ENCODE data around the gene MAP1A.

The MAP1A gene

GRCh38 chr15:43511012-43511885 is 6.2 kb upstream of the MAP1A start:
- DNase-seq (ENCODE audit: low spot score): no peak

GRCh38 chr15:43513550-43513949 is 3.9 kb upstream of the MAP1A start:
- DNase-seq (ENCODE audit: low spot score): no peak

GRCh38 chr15:43514241-43515057 is 3.0 kb upstream of the MAP1A start:
- DNase-seq (ENCODE audit: low spot score): no peak

GRCh38 chr15:43515741-43516140 is 1.7 kb upstream of the MAP1A start:
- DNase-seq (ENCODE audit: low spot score): no peak

GRCh38 chr15:43516185-43516584 is 1.2 kb upstream of the MAP1A start:
- no peak for DNase-seq (ENCODE audit: low spot score)

DNA sequence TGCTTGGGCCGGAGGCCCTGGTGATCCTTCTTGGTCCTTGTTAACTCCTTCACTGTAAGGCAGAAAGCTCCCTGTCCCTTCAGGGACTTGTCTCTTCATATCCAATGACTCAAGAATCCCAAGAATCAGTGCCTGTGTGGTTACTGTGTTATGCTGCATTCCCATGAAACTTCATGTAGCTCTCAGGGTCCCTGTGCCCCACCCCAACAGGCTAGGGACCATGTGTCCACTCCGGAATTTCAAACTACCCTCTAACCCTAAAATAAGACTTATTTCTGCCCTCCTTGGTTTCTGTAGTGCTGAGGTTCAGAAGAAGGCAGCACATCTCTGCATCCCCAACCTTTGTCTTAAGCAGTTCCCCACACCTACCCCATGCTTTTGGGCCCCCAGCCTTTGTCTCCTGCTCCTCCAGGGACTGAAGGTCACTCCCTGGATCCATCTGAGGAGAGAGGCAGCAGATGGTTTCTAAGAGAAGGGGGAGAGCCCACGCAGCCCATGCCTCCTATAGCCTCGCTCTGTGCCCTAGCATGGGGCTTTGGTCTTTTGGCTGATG is 531 bp upstream of the MAP1A start:
- DNase-seq (ENCODE audit: low spot score): no peak

- no peak for DNase-seq (ENCODE audit: low spot score)
Measured at GRCh38 chr15:43518197-43518761, 871 bp downstream of the MAP1A start.

DNA sequence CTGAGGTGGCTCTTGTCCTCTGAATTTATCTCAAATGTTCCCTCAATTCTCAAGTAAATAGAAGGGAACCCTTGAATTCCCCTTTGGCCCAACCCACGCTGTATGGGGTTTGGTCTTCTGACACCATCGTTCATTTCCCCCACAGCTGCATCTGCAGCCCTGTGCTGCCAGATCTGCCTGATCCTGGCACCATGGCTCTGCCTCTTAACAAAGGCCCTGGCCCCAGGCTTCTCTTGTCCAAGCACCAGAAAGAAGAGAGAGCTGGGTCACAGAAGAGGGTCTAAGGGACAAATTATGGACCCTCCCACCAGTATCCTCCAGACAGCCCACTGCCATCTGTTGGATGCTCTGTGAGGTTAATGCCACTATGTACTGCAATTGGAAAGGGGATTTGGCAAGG is 1.8 kb downstream of the MAP1A start:
- DNase-seq (ENCODE audit: low spot score): no peak

- no peak for DNase-seq (ENCODE audit: low spot score)
Measured at GRCh38 chr15:43520138-43520537, 2.7 kb downstream of the MAP1A start.

DNA sequence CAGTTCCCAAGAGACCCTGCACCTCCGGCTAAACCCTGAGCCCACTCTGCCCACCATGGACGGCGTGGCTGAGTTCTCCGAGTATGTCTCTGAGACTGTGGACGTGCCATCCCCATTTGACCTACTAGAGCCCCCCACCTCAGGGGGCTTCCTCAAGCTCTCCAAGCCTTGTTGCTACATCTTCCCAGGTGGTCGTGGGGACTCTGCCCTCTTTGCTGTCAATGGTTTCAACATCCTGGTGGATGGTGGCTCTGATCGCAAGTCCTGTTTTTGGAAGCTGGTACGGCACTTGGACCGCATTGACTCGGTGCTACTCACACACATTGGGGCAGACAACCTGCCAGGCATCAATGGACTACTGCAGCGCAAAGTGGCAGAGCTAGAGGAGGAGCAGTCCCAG is 4.0 kb downstream of the MAP1A start:
- DNase-seq (ENCODE audit: low spot score): no peak

GRCh38 chr15:43522247-43522646 is 4.8 kb downstream of the MAP1A start:
- DNase-seq (ENCODE audit: low spot score): no peak

DNA sequence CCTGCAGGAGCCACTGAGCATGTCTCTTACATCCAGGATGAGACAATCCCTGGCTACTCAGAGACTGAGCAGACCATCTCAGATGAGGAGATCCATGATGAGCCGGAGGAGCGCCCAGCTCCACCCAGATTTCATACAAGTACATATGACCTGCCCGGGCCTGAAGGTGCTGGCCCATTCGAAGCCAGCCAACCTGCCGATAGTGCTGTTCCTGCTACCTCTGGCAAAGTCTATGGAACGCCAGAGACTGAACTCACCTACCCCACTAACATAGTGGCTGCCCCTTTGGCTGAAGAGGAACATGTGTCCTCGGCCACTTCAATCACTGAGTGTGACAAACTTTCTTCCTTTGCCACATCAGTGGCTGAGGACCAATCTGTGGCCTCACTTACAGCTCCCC is 6.2 kb downstream of the MAP1A start:
- no peak for DNase-seq (ENCODE audit: low spot score)

DNA sequence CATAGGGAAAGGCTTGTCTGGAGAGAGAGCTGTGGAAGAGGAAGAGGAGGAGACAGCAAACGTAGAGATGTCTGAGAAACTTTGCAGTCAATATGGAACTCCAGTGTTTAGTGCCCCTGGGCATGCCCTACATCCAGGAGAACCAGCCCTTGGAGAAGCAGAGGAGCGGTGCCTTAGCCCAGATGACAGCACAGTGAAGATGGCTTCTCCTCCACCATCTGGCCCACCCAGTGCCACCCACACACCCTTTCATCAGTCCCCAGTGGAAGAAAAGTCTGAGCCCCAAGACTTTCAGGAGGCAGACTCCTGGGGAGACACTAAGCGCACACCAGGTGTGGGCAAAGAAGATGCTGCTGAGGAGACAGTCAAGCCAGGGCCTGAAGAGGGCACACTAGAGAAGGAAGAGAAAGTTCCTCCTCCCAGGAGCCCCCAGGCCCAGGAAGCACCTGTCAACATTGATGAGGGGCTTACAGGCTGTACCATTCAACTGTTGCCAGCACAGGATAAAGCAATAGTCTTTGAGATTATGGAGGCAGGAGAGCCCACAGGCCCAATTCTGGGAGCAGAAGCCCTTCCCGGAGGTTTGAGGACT is 6.9 kb downstream of the MAP1A start:
- no peak for DNase-seq (ENCODE audit: low spot score)

DNA sequence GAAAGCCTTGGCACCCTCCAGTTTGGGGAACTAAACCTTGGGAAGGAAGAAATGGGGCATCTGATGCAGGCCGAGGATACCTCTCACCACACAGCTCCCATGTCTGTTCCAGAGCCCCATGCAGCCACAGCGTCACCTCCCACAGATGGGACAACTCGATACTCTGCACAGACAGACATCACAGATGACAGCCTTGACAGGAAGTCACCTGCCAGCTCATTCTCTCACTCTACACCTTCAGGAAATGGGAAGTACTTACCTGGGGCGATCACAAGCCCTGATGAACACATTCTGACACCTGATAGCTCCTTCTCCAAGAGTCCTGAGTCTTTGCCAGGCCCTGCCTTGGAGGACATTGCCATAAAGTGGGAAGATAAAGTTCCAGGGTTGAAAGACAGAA is 7.7 kb downstream of the MAP1A start:
- no peak for DNase-seq (ENCODE audit: low spot score)

- no peak for DNase-seq (ENCODE audit: low spot score)
Measured at GRCh38 chr15:43526261-43526930, 9.0 kb downstream of the MAP1A start.

DNA sequence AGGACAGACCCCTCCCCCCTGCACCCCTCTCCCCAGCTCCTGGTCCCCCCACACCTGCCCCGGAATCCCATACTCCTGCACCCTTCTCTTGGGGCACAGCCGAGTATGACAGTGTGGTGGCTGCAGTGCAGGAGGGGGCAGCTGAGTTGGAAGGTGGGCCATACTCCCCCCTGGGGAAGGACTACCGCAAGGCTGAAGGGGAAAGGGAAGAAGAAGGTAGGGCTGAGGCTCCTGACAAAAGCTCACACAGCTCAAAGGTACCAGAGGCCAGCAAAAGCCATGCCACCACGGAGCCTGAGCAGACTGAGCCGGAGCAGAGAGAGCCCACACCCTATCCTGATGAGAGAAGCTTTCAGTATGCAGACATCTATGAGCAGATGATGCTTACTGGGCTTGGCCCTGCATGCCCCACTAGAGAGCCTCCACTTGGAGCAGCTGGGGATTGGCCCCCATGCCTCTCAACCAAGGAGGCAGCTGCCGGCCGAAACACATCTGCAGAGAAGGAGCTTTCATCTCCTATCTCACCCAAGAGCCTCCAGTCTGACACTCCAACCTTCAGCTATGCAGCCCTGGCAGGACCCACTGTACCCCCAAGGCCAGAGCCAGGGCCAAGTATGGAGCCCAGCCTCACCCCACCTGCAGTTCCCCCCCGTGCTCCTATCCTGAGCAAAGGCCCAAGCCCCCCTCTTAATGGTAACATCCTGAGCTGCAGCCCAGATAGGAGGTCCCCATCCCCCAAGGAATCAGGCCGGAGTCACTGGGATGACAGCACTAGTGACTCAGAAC is 9.8 kb downstream of the MAP1A start:
- no peak for DNase-seq (ENCODE audit: low spot score)

- DNase-seq (ENCODE audit: low spot score): no peak
Measured at GRCh38 chr15:43527802-43528541, 10.6 kb downstream of the MAP1A start.

GRCh38 chr15:43528542-43529007 is 11.2 kb downstream of the MAP1A start:
- DNase-seq (ENCODE audit: low spot score): no peak

DNA sequence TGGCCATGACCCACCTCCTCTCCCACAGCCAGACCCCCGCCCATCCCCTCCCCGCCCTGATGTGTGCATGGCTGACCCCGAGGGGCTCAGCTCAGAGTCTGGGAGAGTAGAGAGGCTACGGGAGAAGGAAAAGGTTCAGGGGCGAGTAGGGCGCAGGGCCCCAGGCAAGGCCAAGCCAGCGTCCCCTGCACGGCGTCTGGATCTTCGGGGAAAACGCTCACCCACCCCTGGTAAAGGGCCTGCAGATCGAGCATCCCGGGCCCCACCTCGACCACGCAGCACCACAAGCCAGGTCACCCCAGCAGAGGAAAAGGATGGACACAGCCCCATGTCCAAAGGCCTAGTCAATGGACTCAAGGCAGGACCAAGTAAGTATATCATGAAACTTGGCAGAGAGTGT is 11.7 kb downstream of the MAP1A start:
- DNase-seq (ENCODE audit: low spot score): no peak

All from COLO829 (cell line).